ENCODE measurements around the gene PROSER2.
A peak's percentile ranks its signal among the peaks of the same experiment; 100 is the strongest.
"Not testable (repeated sequence)": the region's sequence is repeated elsewhere in the genome, so short reads cannot be mapped to it uniquely, and the experiment has no call there.

The PROSER2 gene

GRCh38 chr10:11884706-11885423 is 61.7 kb downstream of the PROSER2 start:
- no peaks in the 10 kb centered on the region for H3K27me3 Mint-ChIP-seq
- no peaks in the 10 kb centered on the region for H3K36me3 Mint-ChIP-seq
- H3K4me1 Mint-ChIP-seq: peaks cover 2% of the 10 kb centered on the region
- H3K9me3 Mint-ChIP-seq: no peaks in the 10 kb centered on the region
- DNase-seq (ENCODE audit: low spot score in 2 of 2): no peak
- H3K4me3 Mint-ChIP-seq: no peak overlapping the region
- no peak overlapping the region for H3K27ac Mint-ChIP-seq
- ATAC-seq (ENCODE audit: low read depth): no peak

GRCh38 chr10:11885437-11886137 is 62.4 kb downstream of the PROSER2 start:
- DNase-seq (ENCODE audit: low spot score in 2 of 2) (no peak), ATAC-seq (ENCODE audit: low read depth) (no peak)
- Mint-ChIP-seq H3K27ac (no peak overlapping the region), H3K9me3 (no peaks in the 10 kb centered on the region), H3K27me3 (no peaks in the 10 kb centered on the region), H3K4me1 (peaks cover 2% of the 10 kb centered on the region), H3K36me3 (no peaks in the 10 kb centered on the region), H3K4me3 (no peak overlapping the region)

GRCh38 chr10:11886138-11886474 is 63.0 kb downstream of the PROSER2 start:
- Mint-ChIP-seq H3K4me3 (no peak overlapping the region), H3K4me1 (peaks cover 2% of the 10 kb centered on the region), H3K27ac (no peak overlapping the region), H3K9me3 (no peaks in the 10 kb centered on the region), H3K27me3 (no peaks in the 10 kb centered on the region), H3K36me3 (no peaks in the 10 kb centered on the region)
- no peak for DNase-seq (ENCODE audit: low spot score in 2 of 2)
- ATAC-seq (ENCODE audit: low read depth): no peak

- peak in 1 of 2 donors; percentile 16 for DNase-seq (ENCODE audit: low spot score in 2 of 2)
- H3K36me3 Mint-ChIP-seq: no peaks in the 10 kb centered on the region
Measured at GRCh38 chr10:11886851-11887250, 63.7 kb downstream of the PROSER2 start.

GRCh38 chr10:11887381-11888227 is 64.4 kb downstream of the PROSER2 start:
- no peaks in the 10 kb centered on the region for H3K36me3 Mint-ChIP-seq
- no peaks in the 10 kb centered on the region for H3K27me3 Mint-ChIP-seq
- DNase-seq (ENCODE audit: low spot score in 2 of 2) (no peak), ATAC-seq (ENCODE audit: low read depth) (no peak)
- no peaks in the 10 kb centered on the region for H3K9me3 Mint-ChIP-seq
- H3K27ac Mint-ChIP-seq: no peak overlapping the region
- peaks cover 2% of the 10 kb centered on the region for H3K4me1 Mint-ChIP-seq
- no peak overlapping the region for H3K4me3 Mint-ChIP-seq

More at GRCh38 chr10:11886851-11887250, 63.7 kb downstream of the PROSER2 start:
- peaks cover 2% of the 10 kb centered on the region for H3K4me1 Mint-ChIP-seq
- no peak overlapping the region for H3K27ac Mint-ChIP-seq
- ATAC-seq (ENCODE audit: low read depth): peak; percentile 88
- H3K9me3 Mint-ChIP-seq: no peaks in the 10 kb centered on the region
- H3K4me3 Mint-ChIP-seq: peak overlapping the region; percentile 21
- H3K27me3 Mint-ChIP-seq: no peaks in the 10 kb centered on the region

- not testable (repeated sequence) for ATAC-seq (ENCODE audit: low read depth); DNase-seq (ENCODE audit: low spot score in 2 of 2); H3K9me3 Mint-ChIP-seq; H3K4me1 Mint-ChIP-seq; H3K27me3 Mint-ChIP-seq; H3K4me3 Mint-ChIP-seq; H3K27ac Mint-ChIP-seq; H3K36me3 Mint-ChIP-seq
Measured at GRCh38 chr10:11889263-11889662, 66.1 kb downstream of the PROSER2 start.

GRCh38 chr10:11891776-11892486 is 68.8 kb downstream of the PROSER2 start:
- Mint-ChIP-seq H3K9me3 (no peaks in the 10 kb centered on the region), H3K27ac (no peak overlapping the region), H3K4me1 (no peaks in the 10 kb centered on the region), H3K27me3 (no peaks in the 10 kb centered on the region), H3K36me3 (no peaks in the 10 kb centered on the region), H3K4me3 (no peak overlapping the region)
- ATAC-seq (ENCODE audit: low read depth): no peak
- no peak for DNase-seq (ENCODE audit: low spot score in 2 of 2)

- H3K36me3 Mint-ChIP-seq: no peaks in the 10 kb centered on the region
- no peak for DNase-seq (ENCODE audit: low spot score in 2 of 2)
- no peaks in the 10 kb centered on the region for H3K9me3 Mint-ChIP-seq
- no peak overlapping the region for H3K4me3 Mint-ChIP-seq
- H3K4me1 Mint-ChIP-seq: no peaks in the 10 kb centered on the region
- H3K27me3 Mint-ChIP-seq: no peaks in the 10 kb centered on the region
- no peak overlapping the region for H3K27ac Mint-ChIP-seq
- ATAC-seq (ENCODE audit: low read depth): no peak
Measured at GRCh38 chr10:11893749-11894278, 70.7 kb downstream of the PROSER2 start.

GRCh38 chr10:11894381-11895107 is 71.4 kb downstream of the PROSER2 start:
- Mint-ChIP-seq H3K4me1 (no peaks in the 10 kb centered on the region), H3K27me3 (no peaks in the 10 kb centered on the region), H3K36me3 (no peaks in the 10 kb centered on the region), H3K27ac (no peak overlapping the region), H3K9me3 (no peaks in the 10 kb centered on the region), H3K4me3 (no peak overlapping the region)
- ATAC-seq (ENCODE audit: low read depth) (no peak), DNase-seq (ENCODE audit: low spot score in 2 of 2) (no peak)

- ATAC-seq (ENCODE audit: low read depth): no peak
- no peaks in the 10 kb centered on the region for H3K4me1 Mint-ChIP-seq
Measured at GRCh38 chr10:11895108-11895466, 71.9 kb downstream of the PROSER2 start.

GRCh38 chr10:11895598-11895997 is 72.4 kb downstream of the PROSER2 start:
- peaks cover under 1% of the 10 kb centered on the region for H3K27me3 Mint-ChIP-seq
- H3K4me3 Mint-ChIP-seq: no peak overlapping the region
- no peaks in the 10 kb centered on the region for H3K4me1 Mint-ChIP-seq
- H3K9me3 Mint-ChIP-seq: no peaks in the 10 kb centered on the region
- H3K36me3 Mint-ChIP-seq: no peaks in the 10 kb centered on the region
- no peak overlapping the region for H3K27ac Mint-ChIP-seq
- ATAC-seq (ENCODE audit: low read depth) (no peak), DNase-seq (ENCODE audit: low spot score in 2 of 2) (no peak)

More at GRCh38 chr10:11895108-11895466, 71.9 kb downstream of the PROSER2 start:
- DNase-seq (ENCODE audit: low spot score in 2 of 2): no peak
- H3K9me3 Mint-ChIP-seq: no peaks in the 10 kb centered on the region
- H3K27me3 Mint-ChIP-seq: no peaks in the 10 kb centered on the region
- H3K36me3 Mint-ChIP-seq: no peaks in the 10 kb centered on the region
- H3K4me3 Mint-ChIP-seq: no peak overlapping the region
- no peak overlapping the region for H3K27ac Mint-ChIP-seq

GRCh38 chr10:11896549-11897200 is 73.5 kb downstream of the PROSER2 start:
- ATAC-seq (ENCODE audit: low read depth): no peak
- no peaks in the 10 kb centered on the region for H3K4me1 Mint-ChIP-seq
- no peaks in the 10 kb centered on the region for H3K9me3 Mint-ChIP-seq
- no peak overlapping the region for H3K4me3 Mint-ChIP-seq
- H3K27ac Mint-ChIP-seq: no peak overlapping the region
- H3K27me3 Mint-ChIP-seq: peaks cover 3% of the 10 kb centered on the region
- no peak for DNase-seq (ENCODE audit: low spot score in 2 of 2)
- H3K36me3 Mint-ChIP-seq: no peaks in the 10 kb centered on the region

GRCh38 chr10:11898033-11898371 is 74.8 kb downstream of the PROSER2 start:
- DNase-seq (ENCODE audit: low spot score in 2 of 2) (no peak), ATAC-seq (ENCODE audit: low read depth) (no peak)
- H3K27ac Mint-ChIP-seq: no peak overlapping the region
- no peaks in the 10 kb centered on the region for H3K4me1 Mint-ChIP-seq
- H3K27me3 Mint-ChIP-seq: peaks cover 6% of the 10 kb centered on the region
- no peaks in the 10 kb centered on the region for H3K36me3 Mint-ChIP-seq
- H3K9me3 Mint-ChIP-seq: no peaks in the 10 kb centered on the region
- no peak overlapping the region for H3K4me3 Mint-ChIP-seq

All from memory B cell (primary cell).